Measurements from ENCODE around the gene PRELP.

DNA sequence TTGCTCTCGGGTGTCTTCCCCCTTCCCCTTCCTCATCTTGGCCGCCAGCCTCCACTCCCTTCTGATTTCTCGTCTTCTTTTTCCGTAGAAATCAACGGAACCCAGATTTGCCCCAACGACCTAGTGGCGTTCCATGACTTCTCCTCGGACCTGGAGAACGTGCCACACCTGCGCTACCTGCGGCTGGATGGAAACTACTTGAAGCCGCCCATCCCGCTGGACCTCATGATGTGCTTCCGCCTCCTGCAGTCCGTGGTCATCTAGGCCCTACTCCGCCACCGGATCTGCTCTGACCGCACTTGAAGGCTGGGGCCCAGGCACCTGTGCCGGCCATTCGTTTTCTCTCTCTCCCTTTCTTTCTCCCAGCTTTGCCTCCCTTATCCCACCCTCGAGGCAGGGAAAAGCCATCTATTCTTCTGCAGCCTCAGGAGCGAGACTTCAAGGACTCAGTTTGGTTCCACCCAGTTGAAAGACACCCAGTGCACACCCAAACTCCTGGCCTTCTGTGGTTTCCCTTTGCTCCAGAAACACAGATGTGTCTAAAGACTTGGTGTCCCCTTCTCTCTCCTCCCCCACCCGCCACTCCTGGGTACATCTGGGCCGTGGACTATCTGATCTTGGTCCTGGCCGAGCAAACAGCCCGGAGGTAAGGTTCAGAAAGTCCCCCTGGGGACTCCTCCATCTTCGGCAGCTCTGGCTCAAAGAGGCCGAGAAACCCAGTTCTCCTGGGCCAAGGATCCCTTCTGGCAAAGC is 11.2 kb downstream of the PRELP start:
- TF ChIP-seq POLR2AphosphoS5 (IDR thresholded peaks at IDR 0.05; ENCODE audit: low read depth, low read length) = no peak
- no peak for TF ChIP-seq SIN3A (IDR thresholded peaks at IDR 0.05; ENCODE audit: borderline replicate concordance, insufficient read depth, low read length)
- TF ChIP-seq, protein P1, sequence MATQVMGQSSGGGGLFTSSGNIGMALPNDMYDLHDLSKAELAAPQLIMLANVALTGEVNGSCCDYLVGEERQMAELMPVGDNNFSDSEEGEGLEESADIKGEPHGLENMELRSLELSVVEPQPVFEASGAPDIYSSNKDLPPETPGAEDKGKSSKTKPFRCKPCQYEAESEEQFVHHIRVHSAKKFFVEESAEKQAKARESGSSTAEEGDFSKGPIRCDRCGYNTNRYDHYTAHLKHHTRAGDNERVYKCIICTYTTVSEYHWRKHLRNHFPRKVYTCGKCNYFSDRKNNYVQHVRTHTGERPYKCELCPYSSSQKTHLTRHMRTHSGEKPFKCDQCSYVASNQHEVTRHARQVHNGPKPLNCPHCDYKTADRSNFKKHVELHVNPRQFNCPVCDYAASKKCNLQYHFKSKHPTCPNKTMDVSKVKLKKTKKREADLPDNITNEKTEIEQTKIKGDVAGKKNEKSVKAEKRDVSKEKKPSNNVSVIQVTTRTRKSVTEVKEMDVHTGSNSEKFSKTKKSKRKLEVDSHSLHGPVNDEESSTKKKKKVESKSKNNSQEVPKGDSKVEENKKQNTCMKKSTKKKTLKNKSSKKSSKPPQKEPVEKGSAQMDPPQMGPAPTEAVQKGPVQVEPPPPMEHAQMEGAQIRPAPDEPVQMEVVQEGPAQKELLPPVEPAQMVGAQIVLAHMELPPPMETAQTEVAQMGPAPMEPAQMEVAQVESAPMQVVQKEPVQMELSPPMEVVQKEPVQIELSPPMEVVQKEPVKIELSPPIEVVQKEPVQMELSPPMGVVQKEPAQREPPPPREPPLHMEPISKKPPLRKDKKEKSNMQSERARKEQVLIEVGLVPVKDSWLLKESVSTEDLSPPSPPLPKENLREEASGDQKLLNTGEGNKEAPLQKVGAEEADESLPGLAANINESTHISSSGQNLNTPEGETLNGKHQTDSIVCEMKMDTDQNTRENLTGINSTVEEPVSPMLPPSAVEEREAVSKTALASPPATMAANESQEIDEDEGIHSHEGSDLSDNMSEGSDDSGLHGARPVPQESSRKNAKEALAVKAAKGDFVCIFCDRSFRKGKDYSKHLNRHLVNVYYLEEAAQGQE (IDR thresholded peaks at IDR 0.05; ENCODE audit: insufficient read depth in 1 of 2, low read depth in 2 of 2, low read length in 2 of 2) = no peak
- TF ChIP-seq TAF1 (IDR thresholded peaks at IDR 0.05; ENCODE audit: borderline replicate concordance, insufficient read depth, low read length) = no peak
- TF ChIP-seq FOXP2 (optimal IDR thresholded peaks at IDR 0.05; ENCODE audit: borderline replicate concordance, extremely low read depth, extremely low read length, insufficient read depth) = no peak
